Measurements from ENCODE around the gene SP6.

DNA sequence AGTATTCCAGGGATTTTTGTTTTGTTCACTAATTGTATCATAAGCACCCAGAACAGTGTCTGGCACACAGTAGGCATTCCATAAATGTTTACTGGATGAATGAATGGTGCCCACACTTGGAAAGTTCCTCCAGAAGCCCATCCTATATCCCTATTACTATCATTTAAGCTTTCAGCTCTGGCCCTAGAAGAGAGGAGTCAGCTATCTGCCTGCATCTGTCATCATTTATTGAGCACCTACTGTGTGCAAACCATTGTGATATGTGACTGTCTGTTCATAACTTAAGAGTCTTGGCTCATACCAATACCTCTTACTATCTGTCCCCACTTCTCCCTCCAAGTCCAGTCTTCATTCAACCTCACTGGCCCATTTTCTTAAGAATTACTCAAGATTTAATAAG is 20.1 kb upstream of the SP6 start:
- TF ChIP-seq EZH2 (IDR thresholded peaks at IDR 0.05; ENCODE audit: low read depth, low read length, severe bottlenecking) (no peak), TCF12 (IDR thresholded peaks at IDR 0.05; ENCODE audit: low read depth, low read length) (no peak), EP300 (IDR thresholded peaks at IDR 0.05; ENCODE audit: borderline replicate concordance in 1 of 2, low read depth in 2 of 2, low read length in 2 of 2) (no peak)

All from H1 (cell line).